Loucy (cell line): Measurements from ENCODE around the gene CPA2.

Source experiments
- H2AFZ ChIP-seq: fragments of 200-600 bp; sonication (generic); 2 replicates; pipeline ENCODE4 v1.6.0; 2016; ENCODE audit warnings: antibody characterized with exemption, mild to moderate bottlenecking, low read length, moderate library complexity
- H3F3A ChIP-seq: fragments of 200-600 bp; 2 replicates; pipeline ENCODE4 v1.6.0; 2016; ENCODE audit warnings: antibody characterized with exemption, low read depth, mild to moderate bottlenecking
- H3K27me3 ChIP-seq: fragments of 200-600 bp; sonication (generic); 2 replicates; pipeline ENCODE4 v1.6.1; 2014; ENCODE audit warnings: low read length, mild to moderate bottlenecking; ENCODE audit not compliant: insufficient read depth, poor library complexity, severe bottlenecking
- H3K36me3 ChIP-seq: fragments of 200-600 bp; sonication (generic); 2 replicates; pipeline ENCODE4 v1.6.1; 2016; ENCODE audit warnings: low read length; ENCODE audit not compliant: insufficient read depth
- H3K4me1 ChIP-seq: fragments of 200-600 bp; sonication (generic); 2 replicates; pipeline ENCODE4 v1.5.1; 2014; ENCODE audit warnings: low read length, mild to moderate bottlenecking; ENCODE audit not compliant: insufficient read depth, poor library complexity, severe bottlenecking
- H3K4me2 ChIP-seq: fragments of 200-600 bp; sonication (generic); 2 replicates; pipeline ENCODE4 v1.6.0; 2014; ENCODE audit warnings: antibody characterized with exemption, low read length, low read depth, mild to moderate bottlenecking; ENCODE audit not compliant: poor library complexity, severe bottlenecking
- H3K4me3 ChIP-seq: fragments of 200-600 bp; sonication (generic); 2 replicates; pipeline ENCODE4 v1.5.1; 2014; ENCODE audit warnings: low read length, mild to moderate bottlenecking, mixed read lengths; ENCODE audit not compliant: poor library complexity, severe bottlenecking
- H3K79me2 ChIP-seq: fragments of 200-600 bp; sonication (generic); 2 replicates; pipeline ENCODE4 v1.6.1; 2014; ENCODE audit warnings: low read length; ENCODE audit not compliant: insufficient read depth
- H3K9ac ChIP-seq: fragments of 200-600 bp; sonication (generic); 2 replicates; pipeline ENCODE4 v1.6.0; 2014; ENCODE audit warnings: mild to moderate bottlenecking, low read depth, low read length, moderate library complexity; ENCODE audit not compliant: poor library complexity, severe bottlenecking
- H3K9me2 ChIP-seq: fragments of 200-600 bp; sonication (generic); replicated peaks from 2 replicates; pipeline ENCODE4 v1.6.1; 2016; ENCODE audit warnings: low read depth, low read length, mixed read lengths
- H3K9me3 ChIP-seq: fragments of 200-600 bp; sonication (generic); 2 replicates; pipeline ENCODE4 v1.6.1; 2014; ENCODE audit warnings: mild to moderate bottlenecking, antibody characterized with exemption, low read length, low read depth; ENCODE audit not compliant: insufficient read depth
- H4K20me1 ChIP-seq: fragments of 200-600 bp; sonication (generic); 2 replicates; pipeline ENCODE4 v1.6.0; 2014; ENCODE audit warnings: antibody characterized with exemption, low read length, mild to moderate bottlenecking; ENCODE audit not compliant: insufficient read depth, poor library complexity, severe bottlenecking
- CTCF ChIP-seq: fragments of 200-600 bp; sonication (generic); conservative IDR thresholded peaks from 2 replicates; pipeline ENCODE4 v1.5.1; 2014; ENCODE audit warnings: mild to moderate bottlenecking, antibody characterized with exemption, low read length
- EZH2phosphoT487 ChIP-seq: fragments of 200-600 bp; IDR thresholded peaks from 2 replicates; pipeline ENCODE4 v1.6.1; 2018; ENCODE audit warnings: antibody characterized with exemption, mild to moderate bottlenecking, moderate library complexity, borderline replicate concordance

CPA2 gene

DNA sequence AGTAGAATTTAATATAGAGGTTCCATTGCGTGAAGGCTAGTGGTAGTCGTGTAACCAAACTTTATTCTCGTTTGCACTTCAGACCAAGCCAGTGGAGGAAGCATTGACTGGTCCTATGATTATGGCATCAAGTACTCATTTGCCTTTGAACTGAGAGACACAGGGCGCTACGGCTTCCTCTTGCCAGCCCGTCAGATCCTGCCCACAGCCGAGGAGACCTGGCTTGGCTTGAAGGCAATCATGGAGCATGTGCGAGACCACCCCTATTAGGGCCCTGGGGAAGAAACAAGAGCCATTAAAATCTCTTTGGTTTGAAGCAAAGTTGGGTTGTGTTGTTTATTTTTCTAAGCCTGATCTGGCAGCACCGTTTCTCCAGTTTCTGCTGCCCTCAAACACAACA is 22.8 kb downstream of the CPA2 start:
- Histone ChIP-seq H2AFZ (no peak overlapping the region), H3K4me1 (no peaks in the 10 kb centered on the region), H4K20me1 (no peaks in the 10 kb centered on the region), H3K4me3 (no peak overlapping the region), H3K9me3 (no peaks in the 10 kb centered on the region), H3K9ac (no peak overlapping the region), H3K27me3 (no peaks in the 10 kb centered on the region), H3F3A (no peaks in the 10 kb centered on the region), H3K4me2 (no peak overlapping the region), H3K9me2 (no peaks in the 10 kb centered on the region), H3K79me2 (no peaks in the 10 kb centered on the region), H3K36me3 (no peaks in the 10 kb centered on the region)
- TF ChIP-seq CTCF (no peak), EZH2phosphoT487 (no peak)

GRCh38 chr7:130290745-130291144 is 24.1 kb downstream of the CPA2 start:
- Histone ChIP-seq H3F3A (no peaks in the 10 kb centered on the region), H3K79me2 (no peaks in the 10 kb centered on the region), H3K4me1 (no peaks in the 10 kb centered on the region), H4K20me1 (no peaks in the 10 kb centered on the region), H3K9ac (no peak overlapping the region), H3K9me2 (no peaks in the 10 kb centered on the region), H3K36me3 (no peaks in the 10 kb centered on the region), H3K4me2 (no peak overlapping the region), H3K9me3 (no peaks in the 10 kb centered on the region), H3K4me3 (no peak overlapping the region), H2AFZ (no peak overlapping the region), H3K27me3 (no peaks in the 10 kb centered on the region)
- TF ChIP-seq EZH2phosphoT487 (no peak), CTCF (no peak)

DNA sequence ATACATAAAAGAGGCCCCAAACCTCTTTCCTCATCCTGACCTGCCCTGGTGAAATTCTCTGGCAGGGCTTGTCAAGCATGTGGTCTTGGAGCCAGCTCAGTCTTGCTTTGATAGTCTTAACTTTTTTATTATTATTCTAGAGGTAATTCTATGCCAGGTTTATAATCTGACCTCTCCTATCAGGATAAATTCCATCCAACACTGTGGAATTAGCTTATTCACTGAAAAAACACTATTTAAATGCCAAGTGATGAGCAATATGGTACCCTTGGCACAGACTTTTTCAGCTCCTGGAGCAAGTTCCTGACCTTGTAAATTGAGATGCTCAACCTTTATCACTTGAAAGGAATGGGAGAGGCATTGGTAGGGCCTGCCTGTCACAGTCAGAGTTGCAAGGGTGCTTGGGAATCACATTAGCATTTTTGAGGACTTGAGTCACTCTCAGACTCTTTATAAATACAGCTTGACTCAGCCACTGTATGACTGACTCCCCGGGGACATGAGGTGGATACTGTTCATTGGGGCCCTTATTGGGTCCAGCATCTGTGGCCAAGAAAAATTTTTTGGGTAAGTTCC is 26.1 kb downstream of the CPA2 start, which contains the start of gene CPA4:
Gene CPA4, plus strand, starts transcription at position 480 of the 576 bp plus-strand sequence. Its CDS starts 20 bp downstream, at position 500.
- Histone ChIP-seq H3K9ac (no peak within 1 kb of the TSS), H4K20me1 (no peaks in the 10 kb centered on the region), H2AFZ (no peak within 1 kb of the TSS), H3K36me3 (no peaks in the 10 kb centered on the region), H3K4me3 (no peak within 1 kb of the TSS), H3K9me3 (no peaks in the 10 kb centered on the region), H3K4me2 (no peak within 1 kb of the TSS), H3K4me1 (no peaks in the 10 kb centered on the region), H3F3A (no peaks in the 10 kb centered on the region), H3K27me3 (no peaks in the 10 kb centered on the region), H3K9me2 (no peaks in the 10 kb centered on the region), H3K79me2 (no peaks in the 10 kb centered on the region)
- TF ChIP-seq EZH2phosphoT487 (no peak), CTCF (no peak)
